Stomach smooth muscle (tissue), 2 donors: Measurements from ENCODE around the gene TTBK1.

Source experiments
- H3K27ac ChIP-seq: one replicate; pipeline ENCODE4 v1.7.0; 2013; ENCODE audit warnings: mild to moderate bottlenecking, low read length, inconsistent platforms
- H3K27me3 ChIP-seq, 2 donors: one replicate each; pipeline ENCODE4 v1.7.0; 2013; ENCODE audit warnings: low read length in 2 of 2; ENCODE audit not compliant: insufficient read depth in 2 of 2, control insufficient read depth in 1 of 2
- H3K36me3 ChIP-seq, 2 donors: one replicate each; pipeline ENCODE4 v1.7.0; 2013; ENCODE audit warnings: low read length in 2 of 2; ENCODE audit not compliant: control insufficient read depth in 2 of 2, insufficient read depth in 2 of 2
- H3K4me1 ChIP-seq: one replicate; pipeline ENCODE4 v1.7.0; 2013; ENCODE audit warnings: low read length; ENCODE audit not compliant: control insufficient read depth, insufficient read depth
- H3K4me3 ChIP-seq, 2 donors: one replicate each; pipeline ENCODE4 v1.7.0; 2013; ENCODE audit warnings: low read length in 2 of 2
- H3K9ac ChIP-seq, 2 donors: one replicate each; pipeline ENCODE4 v1.7.0; 2013; ENCODE audit warnings: low read length in 2 of 2, mild to moderate bottlenecking in 1 of 2
- H3K9me3 ChIP-seq, 2 donors: one replicate each; pipeline ENCODE4 v1.7.0; 2013; ENCODE audit warnings: low read length in 2 of 2; ENCODE audit not compliant: control insufficient read depth in 2 of 2
- donor health status: healthy.
- donor health status: Pancreatic carcinoma.

The TTBK1 gene

GRCh38 chr6:43306086-43306485 lies 62.8 kb downstream of the TTBK1 start:
- Histone ChIP-seq H3K9me3 (no peaks in the 10 kb centered on the region), H3K27ac (no peak overlapping the region), H3K9ac (no peak overlapping the region), H3K36me3 (no peaks in the 10 kb centered on the region), H3K4me3 (no peak overlapping the region), H3K4me1 (peaks cover 8% of the 10 kb centered on the region), H3K27me3 (peaks cover 13 to 23% of the 10 kb centered on the region in 2 donors)

DNA sequence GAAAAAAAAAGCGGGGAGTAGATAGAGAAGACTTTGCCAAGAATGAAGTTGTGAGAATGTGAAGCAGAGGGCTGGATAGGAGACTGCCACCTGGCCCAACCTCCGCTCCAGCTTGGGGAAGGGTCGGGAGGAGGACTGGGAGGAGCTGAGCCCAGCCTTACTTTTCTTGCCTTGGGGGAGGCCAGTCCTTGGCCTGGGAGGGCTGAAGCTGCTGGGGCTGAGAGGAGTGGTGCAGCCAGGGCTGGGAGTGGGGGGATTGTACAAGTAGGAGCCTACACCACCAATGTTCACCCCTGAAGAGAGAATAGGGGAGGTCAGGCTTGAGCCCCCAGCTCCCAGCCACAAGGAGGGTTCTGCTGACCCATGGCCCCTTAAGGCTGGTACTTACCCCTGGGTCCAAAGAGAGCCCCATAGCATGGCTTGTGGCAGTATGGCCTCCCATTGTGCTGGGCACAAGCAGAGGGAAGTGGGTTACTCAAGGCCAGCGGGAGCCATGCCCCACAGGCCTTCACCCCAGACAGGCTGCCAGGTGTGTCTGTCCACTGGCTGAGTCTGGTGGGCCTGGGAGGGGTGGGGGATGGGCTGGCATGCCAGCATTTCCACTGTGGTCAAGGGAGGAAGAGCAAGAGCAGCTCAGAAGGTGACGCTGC lies 64.3 kb downstream of the TTBK1 start:
- H3K27ac ChIP-seq = no peak overlapping the region
- H3K9ac ChIP-seq = no peak overlapping the region
- H3K27me3 ChIP-seq = peaks cover 13 to 18% of the 10 kb centered on the region in 2 donors
- no peaks in the 10 kb centered on the region for H3K9me3 ChIP-seq
- H3K4me3 ChIP-seq = no peak overlapping the region
- no peaks in the 10 kb centered on the region for H3K36me3 ChIP-seq
- peaks cover 8% of the 10 kb centered on the region for H3K4me1 ChIP-seq

GRCh38 chr6:43308101-43308989 lies 65.1 kb downstream of the TTBK1 start, which contains the start of gene CRIP3:
TSS of gene CRIP3 (minus strand) at chr6:43308826. CDS start at chr6:43308792, 34 bp downstream.
- no peaks in the 10 kb centered on the region for H3K9me3 ChIP-seq
- no peak within 1 kb of the TSS for H3K9ac ChIP-seq
- H3K27me3 ChIP-seq = peaks cover 13 to 18% of the 10 kb centered on the region in 2 donors
- peaks cover 8% of the 10 kb centered on the region for H3K4me1 ChIP-seq
- no peaks in the 10 kb centered on the region for H3K36me3 ChIP-seq
- H3K27ac ChIP-seq = no peak within 1 kb of the TSS
- H3K4me3 ChIP-seq = peak within 1 kb of the TSS; percentile 32 to 68

GRCh38 chr6:43308990-43309477 lies 65.8 kb downstream of the TTBK1 start:
- Histone ChIP-seq H3K36me3 (no peaks in the 10 kb centered on the region), H3K4me1 (peaks cover 8% of the 10 kb centered on the region), H3K4me3 (peak overlapping the region; percentile 32 to 68), H3K9ac (no peak overlapping the region), H3K27me3 (peaks cover 13 to 16% of the 10 kb centered on the region in 2 donors), H3K27ac (no peak overlapping the region), H3K9me3 (no peaks in the 10 kb centered on the region)

DNA sequence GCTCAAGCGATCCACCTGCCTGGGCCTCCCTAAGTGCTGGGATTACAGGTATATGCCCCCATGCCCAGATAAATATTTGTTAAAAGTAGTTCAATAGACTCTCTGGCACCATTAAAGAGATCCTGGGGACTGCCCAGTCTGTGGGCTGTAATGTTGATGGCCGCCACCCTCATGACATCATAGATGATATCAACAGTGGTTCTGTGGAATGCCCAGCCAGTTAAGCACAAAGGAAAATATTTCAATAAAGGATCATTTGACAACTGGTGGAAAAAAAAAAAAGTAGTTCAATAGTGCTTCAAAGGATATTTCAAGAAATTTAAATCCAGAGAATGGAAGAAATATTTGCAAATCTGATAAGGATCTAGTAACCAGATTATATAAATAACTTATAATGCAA lies 66.9 kb downstream of the TTBK1 start:
- peaks cover 8% of the 10 kb centered on the region for H3K4me1 ChIP-seq
- H3K36me3 ChIP-seq = no peaks in the 10 kb centered on the region
- no peak overlapping the region for H3K27ac ChIP-seq
- H3K27me3 ChIP-seq = peaks cover 13 to 16% of the 10 kb centered on the region in 2 donors
- no peak overlapping the region for H3K9ac ChIP-seq
- H3K9me3 ChIP-seq = no peaks in the 10 kb centered on the region
- no peak overlapping the region for H3K4me3 ChIP-seq

DNA sequence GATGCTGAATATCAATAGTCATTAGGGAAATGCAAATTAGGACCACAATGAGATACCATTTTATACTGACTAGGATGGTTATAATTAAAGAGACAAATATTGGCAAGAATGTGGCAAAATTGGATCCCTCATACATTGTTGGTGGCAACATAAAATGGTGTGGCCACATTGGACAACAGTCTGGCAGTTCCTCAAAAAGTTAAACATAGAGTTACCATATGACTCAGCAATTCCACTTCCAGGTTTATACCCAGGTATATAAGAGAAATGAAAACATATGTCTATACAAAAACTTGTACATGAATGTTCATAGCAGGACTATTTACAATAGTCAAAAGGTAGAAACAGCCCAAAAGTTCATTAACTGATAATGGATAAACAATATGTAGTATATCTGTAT lies 67.3 kb downstream of the TTBK1 start:
- no peaks in the 10 kb centered on the region for H3K36me3 ChIP-seq
- no peak overlapping the region for H3K27ac ChIP-seq

DNA sequence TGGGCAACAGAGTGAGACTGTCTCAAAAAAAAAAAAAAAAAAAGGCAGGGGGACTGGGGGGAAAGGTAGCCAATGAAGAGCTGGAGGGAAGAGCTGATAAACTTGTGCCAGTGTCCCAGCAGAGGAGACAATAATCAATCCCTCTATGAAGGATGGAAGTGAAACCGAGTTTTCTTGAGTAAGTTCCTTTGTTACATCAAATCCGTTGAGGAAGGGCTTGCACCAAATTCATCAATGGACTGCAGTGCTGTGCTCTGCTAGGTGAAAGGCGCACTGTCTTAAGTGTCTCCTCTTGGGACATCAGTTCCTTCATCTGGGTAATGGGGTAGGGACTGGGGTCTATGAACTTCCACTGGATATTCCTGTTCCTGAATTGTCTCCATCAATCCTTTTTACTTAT lies 68.4 kb downstream of the TTBK1 start:
- H3K27ac ChIP-seq = no peak overlapping the region
- H3K4me1 ChIP-seq = peaks cover 8% of the 10 kb centered on the region
- H3K9ac ChIP-seq = no peak overlapping the region
- H3K4me3 ChIP-seq = no peak overlapping the region
- H3K36me3 ChIP-seq = no peaks in the 10 kb centered on the region
- no peaks in the 10 kb centered on the region for H3K9me3 ChIP-seq
- H3K27me3 ChIP-seq = peaks cover 8 to 10% of the 10 kb centered on the region in 2 donors

More for the DNA sequence above, 67.3 kb downstream of the TTBK1 start:
- H3K27me3 ChIP-seq = peaks cover 13 to 16% of the 10 kb centered on the region in 2 donors
- H3K4me1 ChIP-seq = peaks cover 8% of the 10 kb centered on the region
- H3K4me3 ChIP-seq = no peak overlapping the region
- no peaks in the 10 kb centered on the region for H3K9me3 ChIP-seq
- H3K9ac ChIP-seq = no peak overlapping the region

DNA sequence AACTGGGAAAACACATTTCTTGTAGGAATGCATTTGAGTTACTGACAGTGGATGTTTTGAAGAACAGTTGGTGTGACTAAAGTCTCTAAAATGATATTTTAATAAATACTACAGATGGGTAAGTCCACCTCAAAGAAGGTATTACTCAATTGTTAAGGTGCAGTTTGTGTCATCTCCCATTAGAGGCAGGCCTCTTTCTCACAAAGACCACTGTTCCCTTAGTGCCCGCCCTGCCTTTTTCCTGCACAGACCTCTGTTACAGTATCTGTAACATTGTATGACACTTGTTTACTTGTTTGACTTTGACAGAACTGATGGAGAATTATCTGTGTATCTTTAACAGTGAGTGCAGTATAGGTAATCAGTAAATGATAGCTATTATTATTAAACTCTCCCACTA lies 70.5 kb downstream of the TTBK1 start:
- no peak overlapping the region for H3K9ac ChIP-seq
- H3K27ac ChIP-seq = no peak overlapping the region
- no peaks in the 10 kb centered on the region for H3K4me1 ChIP-seq
- no peak overlapping the region for H3K4me3 ChIP-seq
- peaks cover 0 to 4% of the 10 kb centered on the region in 2 donors for H3K27me3 ChIP-seq
- H3K36me3 ChIP-seq = no peaks in the 10 kb centered on the region
- no peaks in the 10 kb centered on the region for H3K9me3 ChIP-seq

DNA sequence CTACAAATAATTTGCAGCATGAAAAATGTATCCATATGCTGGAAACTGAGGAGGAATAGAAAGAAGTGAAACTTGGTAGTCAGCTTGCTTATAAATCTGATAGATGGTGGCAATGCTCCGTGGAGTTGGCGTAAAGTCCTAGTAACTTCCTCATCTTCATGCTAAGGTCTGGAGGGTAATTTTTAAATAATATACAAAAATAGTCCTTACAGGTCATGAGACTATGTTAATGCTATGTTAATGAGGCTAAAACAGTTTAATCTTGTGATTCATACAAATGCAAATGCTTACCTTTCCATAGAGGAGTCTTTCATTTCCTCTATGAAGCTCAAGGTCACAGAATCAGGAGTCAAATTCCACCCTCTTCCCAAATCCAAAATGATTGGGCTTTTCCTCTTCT lies 74.7 kb downstream of the TTBK1 start:
- H3K27me3 ChIP-seq = no peaks in the 10 kb centered on the region
- no peak overlapping the region for H3K4me3 ChIP-seq
- no peak overlapping the region for H3K27ac ChIP-seq
- no peaks in the 10 kb centered on the region for H3K4me1 ChIP-seq
- no peak overlapping the region for H3K9ac ChIP-seq
- H3K36me3 ChIP-seq = no peaks in the 10 kb centered on the region
- H3K9me3 ChIP-seq = no peaks in the 10 kb centered on the region

DNA sequence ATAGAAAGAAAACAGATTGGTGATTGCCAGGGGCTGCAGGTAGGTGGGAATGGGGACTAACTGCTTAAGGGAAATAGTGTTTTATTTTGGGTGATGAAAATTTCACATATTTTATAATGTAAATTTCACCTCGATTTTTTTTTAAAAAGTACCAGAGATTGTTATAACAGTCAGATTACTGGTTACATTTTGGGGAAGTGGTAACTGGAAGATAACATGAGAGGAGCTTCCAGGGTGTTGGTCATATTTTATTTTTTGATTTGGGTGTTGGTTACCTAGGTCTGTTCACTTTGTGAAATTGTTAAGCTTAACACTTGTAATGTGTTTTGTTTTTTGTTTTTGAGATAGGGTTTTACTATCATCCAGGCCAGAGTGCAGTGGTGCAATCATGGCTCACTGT lies 82.6 kb downstream of the TTBK1 start:
- H3K36me3 ChIP-seq = peaks cover 0 to 4% of the 10 kb centered on the region in 2 donors
- no peaks in the 10 kb centered on the region for H3K4me1 ChIP-seq
- no peak overlapping the region for H3K4me3 ChIP-seq
- H3K9me3 ChIP-seq = no peaks in the 10 kb centered on the region
- H3K27me3 ChIP-seq = no peaks in the 10 kb centered on the region
- H3K9ac ChIP-seq = no peak overlapping the region
- H3K27ac ChIP-seq = no peak overlapping the region
